ENCODE measurements around the gene RTTN. TPM values are rescaled to one million over a fixed set of nuclear protein-coding genes. Genes with fewer than 3 reads are reported as not detected.

RTTN gene
- polyA plus RNA-seq, 1 of the 3 experiments (the other 2 are of a cell fraction): 4.7 TPM

- TF ChIP-seq FOXM1 (IDR thresholded peaks at IDR 0.05; ENCODE audit: low read depth) (no peak), REST (IDR thresholded peaks at IDR 0.05; ENCODE audit: low read depth, low read length) (peak; percentile 16; the same call in 1 of the 2 replicates), EZH2phosphoT487 (IDR thresholded peaks at IDR 0.05; ENCODE audit: borderline replicate concordance, low read depth) (no peak), RCOR1 (IDR thresholded peaks at IDR 0.05; ENCODE audit: low read length) (no peak), CHD2 (IDR thresholded peaks at IDR 0.05; ENCODE audit: low read length, partially characterized antibody) (peak; percentile 53), FOXJ3 (CRISPR knock-in tag; IDR thresholded peaks at IDR 0.05) (peak; percentile 35; the same call in 1 of the 2 replicates), GABPA (IDR thresholded peaks at IDR 0.05; ENCODE audit: low read depth) (peak; percentile 77), MXI1 (IDR thresholded peaks at IDR 0.05; ENCODE audit: low read depth, low read length) (peak; percentile 72; the same call in 1 of the 2 replicates), MEF2A (IDR thresholded peaks at IDR 0.05; ENCODE audit: borderline replicate concordance, low read depth) (no peak), RAD21 (IDR thresholded peaks at IDR 0.05; ENCODE audit: low read length) (peak; percentile 34), JUND (IDR thresholded peaks at IDR 0.05) (no peak), RXRA (IDR thresholded peaks at IDR 0.05; ENCODE audit: borderline replicate concordance, low read depth) (no peak; the same call in 1 of the 2 replicates), SIN3A (IDR thresholded peaks at IDR 0.05; ENCODE audit: borderline replicate concordance, low read depth, low read length) (peak; percentile 98), SMC3 (IDR thresholded peaks at IDR 0.05; ENCODE audit: low read depth, low read length) (peak; percentile 16)
- TF ChIP-seq, protein P1, sequence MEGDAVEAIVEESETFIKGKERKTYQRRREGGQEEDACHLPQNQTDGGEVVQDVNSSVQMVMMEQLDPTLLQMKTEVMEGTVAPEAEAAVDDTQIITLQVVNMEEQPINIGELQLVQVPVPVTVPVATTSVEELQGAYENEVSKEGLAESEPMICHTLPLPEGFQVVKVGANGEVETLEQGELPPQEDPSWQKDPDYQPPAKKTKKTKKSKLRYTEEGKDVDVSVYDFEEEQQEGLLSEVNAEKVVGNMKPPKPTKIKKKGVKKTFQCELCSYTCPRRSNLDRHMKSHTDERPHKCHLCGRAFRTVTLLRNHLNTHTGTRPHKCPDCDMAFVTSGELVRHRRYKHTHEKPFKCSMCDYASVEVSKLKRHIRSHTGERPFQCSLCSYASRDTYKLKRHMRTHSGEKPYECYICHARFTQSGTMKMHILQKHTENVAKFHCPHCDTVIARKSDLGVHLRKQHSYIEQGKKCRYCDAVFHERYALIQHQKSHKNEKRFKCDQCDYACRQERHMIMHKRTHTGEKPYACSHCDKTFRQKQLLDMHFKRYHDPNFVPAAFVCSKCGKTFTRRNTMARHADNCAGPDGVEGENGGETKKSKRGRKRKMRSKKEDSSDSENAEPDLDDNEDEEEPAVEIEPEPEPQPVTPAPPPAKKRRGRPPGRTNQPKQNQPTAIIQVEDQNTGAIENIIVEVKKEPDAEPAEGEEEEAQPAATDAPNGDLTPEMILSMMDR (IDR thresholded peaks at IDR 0.05): no peak
These were observed at the start of gene RTTN (continued) for GRCh38 chr18:70205421-70206397.

All from SK-N-SH (cell line).